ENCODE data around the gene COL15A1. TPM values are rescaled to one million over a fixed set of nuclear protein-coding genes. Genes with fewer than 3 reads are reported as not detected.

The COL15A1 gene
- total RNA-seq, 4 donors from 2014 or later = 4.0 to 7.8 (median 6.8) TPM

- DNase-seq (no peak), ATAC-seq (no peak)
- H3K27ac ChIP-seq = peak overlapping the region in 1 of 4 donors; percentile 18
- H3K27me3 ChIP-seq = no peaks in the 10 kb centered on the region
- no peak overlapping the region for H3K4me3 ChIP-seq
- TF ChIP-seq POLR2A (IDR thresholded peaks at IDR 0.05) (no peak), CTCF (IDR thresholded peaks at IDR 0.05 in 4 of 5, conservative IDR thresholded peaks at IDR 0.05 in 1 of 5) (no peak)
- H3K9me3 ChIP-seq = no peaks in the 10 kb centered on the region
- no peaks in the 10 kb centered on the region for H3K36me3 ChIP-seq
- H3K4me1 ChIP-seq = peaks cover 0 to 4% of the 10 kb centered on the region in 2 donors
- in situ Hi-C loops (cut with MboI; ENCODE audit: low sequenced_read_pairs in 4 of 4) = no loop called here
- intact Hi-C loops (cut with DNase I; ENCODE audit: low total_unique reads) = no loop called here
Observed at GRCh38 chr9:99056886-99057664, 113.4 kb downstream of the COL15A1 start.

GRCh38 chr9:99057665-99058625 is 114.2 kb downstream of the COL15A1 start:
- no peak for DNase-seq
- in situ Hi-C loops (cut with MboI; ENCODE audit: low sequenced_read_pairs in 4 of 4) = no loop called here
- ATAC-seq = no peak
- H3K27me3 ChIP-seq = no peaks in the 10 kb centered on the region
- no peaks in the 10 kb centered on the region for H3K36me3 ChIP-seq
- peaks cover 0 to 4% of the 10 kb centered on the region in 2 donors for H3K4me1 ChIP-seq
- no peak for TF ChIP-seq CTCF (IDR thresholded peaks at IDR 0.05 in 4 of 5, conservative IDR thresholded peaks at IDR 0.05 in 1 of 5)
- no peak for TF ChIP-seq POLR2A (IDR thresholded peaks at IDR 0.05)
- intact Hi-C loops (cut with DNase I; ENCODE audit: low total_unique reads) = no loop called here
- no peaks in the 10 kb centered on the region for H3K9me3 ChIP-seq
- H3K27ac ChIP-seq = peak overlapping the region; percentile 18 to 57 (median 34)
- H3K4me3 ChIP-seq = no peak overlapping the region

- no peak for TF ChIP-seq POLR2A (IDR thresholded peaks at IDR 0.05)
- no peak for TF ChIP-seq CTCF (IDR thresholded peaks at IDR 0.05 in 4 of 5, conservative IDR thresholded peaks at IDR 0.05 in 1 of 5)
- peak; percentile 20 to 61 for DNase-seq
- Histone ChIP-seq H3K4me1 (peaks cover 0 to 4% of the 10 kb centered on the region in 2 donors), H3K4me3 (no peak overlapping the region), H3K9me3 (no peaks in the 10 kb centered on the region), H3K27me3 (no peaks in the 10 kb centered on the region), H3K27ac (peak overlapping the region; percentile 37 to 60 (median 48)), H3K36me3 (no peaks in the 10 kb centered on the region)
- in situ Hi-C loops (cut with MboI; ENCODE audit: low sequenced_read_pairs in 4 of 4) (no loop called here), intact Hi-C loops (cut with DNase I; ENCODE audit: low total_unique reads) (no loop called here)
- peak; percentile 78 to 82 for ATAC-seq
Observed at GRCh38 chr9:99058964-99059921, 115.5 kb downstream of the COL15A1 start.

- Histone ChIP-seq H3K27me3 (no peaks in the 10 kb centered on the region), H3K4me1 (peaks cover 0 to 4% of the 10 kb centered on the region in 2 donors), H3K36me3 (no peaks in the 10 kb centered on the region), H3K4me3 (no peak overlapping the region), H3K27ac (no peak overlapping the region), H3K9me3 (no peaks in the 10 kb centered on the region)
- DNase-seq (no peak), ATAC-seq (no peak)
- in situ Hi-C loops (cut with MboI; ENCODE audit: low sequenced_read_pairs in 4 of 4) = no loop called here
- intact Hi-C loops (cut with DNase I; ENCODE audit: low total_unique reads) = no loop called here
- TF ChIP-seq POLR2A (IDR thresholded peaks at IDR 0.05) (no peak), CTCF (IDR thresholded peaks at IDR 0.05 in 4 of 5, conservative IDR thresholded peaks at IDR 0.05 in 1 of 5) (no peak)
Observed at GRCh38 chr9:99060621-99061020, 116.9 kb downstream of the COL15A1 start.

Data from gastrocnemius medialis (tissue), 4 donors.